ENCODE measurements around the gene KLHL42.

GRCh38 chr12:27828196-27828595 lies 48.2 kb downstream of the KLHL42 start:
- TF ChIP-seq CTCF (IDR thresholded peaks at IDR 0.05), result no peak
- TF ChIP-seq BHLHE40 (IDR thresholded peaks at IDR 0.05; ENCODE audit: low read depth, low read length), result no peak
- no peak for TF ChIP-seq KDM1A (IDR thresholded peaks at IDR 0.05; ENCODE audit: low read depth)
- no peak for TF ChIP-seq REST (IDR thresholded peaks at IDR 0.05)
- TF ChIP-seq SMC3 (IDR thresholded peaks at IDR 0.05), result no peak
- TF ChIP-seq POLR2A (IDR thresholded peaks at IDR 0.05; ENCODE audit: low read length), result no peak
- TF ChIP-seq EP300 (IDR thresholded peaks at IDR 0.05), result no peak
- no peak for TF ChIP-seq USF2 (IDR thresholded peaks at IDR 0.05)
- TF ChIP-seq POLR2AphosphoS2 (conservative IDR thresholded peaks at IDR 0.05; ENCODE audit: low read length), result no peak
- TF ChIP-seq RFX5 (IDR thresholded peaks at IDR 0.05), result no peak
